Measurements from ENCODE around the gene ETNPPL. TPM values are rescaled to one million over a fixed set of nuclear protein-coding genes. Genes with fewer than 3 reads are reported as not detected.

ETNPPL gene
- total RNA-seq, 4 donors from 2014 or later = 2.2 TPM; not detected in 3

DNA sequence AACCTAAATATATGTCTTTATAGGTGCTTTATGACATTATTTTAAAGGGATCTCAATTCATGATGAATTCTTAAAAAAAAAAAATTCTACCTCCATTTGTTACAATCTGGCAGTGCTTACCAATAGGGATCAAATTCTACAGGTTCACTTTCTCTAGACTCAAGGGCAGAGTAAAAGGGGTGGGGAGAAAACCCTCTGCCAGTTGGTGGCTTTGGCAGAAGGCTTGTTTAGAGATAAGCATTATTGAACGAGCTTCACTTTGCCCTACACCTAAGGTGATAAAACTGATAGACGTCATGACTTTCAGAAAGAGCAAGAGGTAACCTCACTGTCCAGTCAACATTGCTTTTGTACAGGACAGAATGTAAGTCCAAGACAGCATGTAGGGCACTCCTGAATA, 58.9 kb downstream of the ETNPPL start:
- Histone ChIP-seq H3K36me3 (no peaks in the 10 kb centered on the region), H3K27me3 (no peaks in the 10 kb centered on the region), H3K27ac (no peak overlapping the region), H3K4me3 (no peak overlapping the region), H3K9me3 (no peaks in the 10 kb centered on the region), H3K4me1 (no peaks in the 10 kb centered on the region)
- intact Hi-C loops (cut with DNase I; ENCODE audit: low total_unique reads) = no loop called here
- TF ChIP-seq, protein P1, sequence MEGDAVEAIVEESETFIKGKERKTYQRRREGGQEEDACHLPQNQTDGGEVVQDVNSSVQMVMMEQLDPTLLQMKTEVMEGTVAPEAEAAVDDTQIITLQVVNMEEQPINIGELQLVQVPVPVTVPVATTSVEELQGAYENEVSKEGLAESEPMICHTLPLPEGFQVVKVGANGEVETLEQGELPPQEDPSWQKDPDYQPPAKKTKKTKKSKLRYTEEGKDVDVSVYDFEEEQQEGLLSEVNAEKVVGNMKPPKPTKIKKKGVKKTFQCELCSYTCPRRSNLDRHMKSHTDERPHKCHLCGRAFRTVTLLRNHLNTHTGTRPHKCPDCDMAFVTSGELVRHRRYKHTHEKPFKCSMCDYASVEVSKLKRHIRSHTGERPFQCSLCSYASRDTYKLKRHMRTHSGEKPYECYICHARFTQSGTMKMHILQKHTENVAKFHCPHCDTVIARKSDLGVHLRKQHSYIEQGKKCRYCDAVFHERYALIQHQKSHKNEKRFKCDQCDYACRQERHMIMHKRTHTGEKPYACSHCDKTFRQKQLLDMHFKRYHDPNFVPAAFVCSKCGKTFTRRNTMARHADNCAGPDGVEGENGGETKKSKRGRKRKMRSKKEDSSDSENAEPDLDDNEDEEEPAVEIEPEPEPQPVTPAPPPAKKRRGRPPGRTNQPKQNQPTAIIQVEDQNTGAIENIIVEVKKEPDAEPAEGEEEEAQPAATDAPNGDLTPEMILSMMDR (IDR thresholded peaks at IDR 0.05 in 4 of 5, conservative IDR thresholded peaks at IDR 0.05 in 1 of 5) = no peak
- TF ChIP-seq POLR2A (IDR thresholded peaks at IDR 0.05) = no peak
- DNase-seq = no peak
- in situ Hi-C loops (cut with MboI; ENCODE audit: low sequenced_read_pairs in 4 of 4) = no loop called here
- no peak for ATAC-seq

DNA sequence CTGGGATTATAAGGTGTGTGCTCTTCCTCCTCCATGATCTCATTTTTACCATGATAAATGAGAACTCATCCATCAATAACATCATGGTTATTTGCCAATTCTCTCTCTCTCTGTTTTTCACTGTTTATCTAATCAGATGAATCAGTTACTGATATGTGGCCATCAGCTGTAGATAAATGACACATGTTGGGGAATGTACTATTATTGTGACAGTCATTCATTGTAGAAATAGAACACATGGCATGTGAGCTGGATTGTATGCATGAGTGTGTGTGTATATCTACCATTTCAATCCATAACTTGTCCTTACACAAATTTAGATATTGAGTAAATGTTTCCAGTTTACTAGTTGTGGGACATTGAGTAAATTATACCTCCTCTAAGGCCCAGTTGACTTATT, 59.5 kb downstream of the ETNPPL start:
- Histone ChIP-seq H3K36me3 (no peaks in the 10 kb centered on the region), H3K27ac (no peak overlapping the region), H3K9me3 (no peaks in the 10 kb centered on the region), H3K4me1 (no peaks in the 10 kb centered on the region), H3K27me3 (no peaks in the 10 kb centered on the region), H3K4me3 (no peak overlapping the region)
- no peak for DNase-seq
- no peak for ATAC-seq
- in situ Hi-C loops (cut with MboI; ENCODE audit: low sequenced_read_pairs in 4 of 4) (no loop called here), intact Hi-C loops (cut with DNase I; ENCODE audit: low total_unique reads) (no loop called here)
- TF ChIP-seq, protein P1 (IDR thresholded peaks at IDR 0.05 in 4 of 5, conservative IDR thresholded peaks at IDR 0.05 in 1 of 5) = no peak
- no peak for TF ChIP-seq POLR2A (IDR thresholded peaks at IDR 0.05)

DNA sequence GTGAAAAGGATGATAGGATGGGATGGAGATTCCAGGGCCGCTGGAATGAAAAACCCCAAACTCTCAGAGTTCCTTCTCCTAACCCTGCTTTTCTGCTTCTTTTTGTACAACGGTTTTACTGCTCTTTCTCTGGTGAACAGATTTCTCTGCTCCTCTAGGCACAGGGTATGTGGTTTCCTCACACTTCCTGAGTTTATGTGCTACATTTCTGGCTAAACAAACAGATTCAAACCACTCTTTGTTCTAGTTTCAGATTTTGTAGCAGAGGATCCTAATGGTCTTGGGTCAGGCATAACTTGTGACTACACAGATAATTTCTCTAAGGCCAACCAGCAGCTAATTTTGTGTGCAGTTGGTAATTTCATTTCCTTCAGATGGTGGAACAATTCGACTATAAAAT, 59.9 kb downstream of the ETNPPL start:
- ATAC-seq = no peak
- TF ChIP-seq, protein P1 (IDR thresholded peaks at IDR 0.05 in 4 of 5, conservative IDR thresholded peaks at IDR 0.05 in 1 of 5) = no peak
- no peak for TF ChIP-seq POLR2A (IDR thresholded peaks at IDR 0.05)
- no peaks in the 10 kb centered on the region for H3K4me1 ChIP-seq
- no peaks in the 10 kb centered on the region for H3K27me3 ChIP-seq
- in situ Hi-C loops (cut with MboI; ENCODE audit: low sequenced_read_pairs in 4 of 4) (no loop called here), intact Hi-C loops (cut with DNase I; ENCODE audit: low total_unique reads) (no loop called here)
- DNase-seq = no peak
- no peaks in the 10 kb centered on the region for H3K36me3 ChIP-seq
- no peak overlapping the region for H3K27ac ChIP-seq
- H3K9me3 ChIP-seq = no peaks in the 10 kb centered on the region
- H3K4me3 ChIP-seq = no peak overlapping the region

DNA sequence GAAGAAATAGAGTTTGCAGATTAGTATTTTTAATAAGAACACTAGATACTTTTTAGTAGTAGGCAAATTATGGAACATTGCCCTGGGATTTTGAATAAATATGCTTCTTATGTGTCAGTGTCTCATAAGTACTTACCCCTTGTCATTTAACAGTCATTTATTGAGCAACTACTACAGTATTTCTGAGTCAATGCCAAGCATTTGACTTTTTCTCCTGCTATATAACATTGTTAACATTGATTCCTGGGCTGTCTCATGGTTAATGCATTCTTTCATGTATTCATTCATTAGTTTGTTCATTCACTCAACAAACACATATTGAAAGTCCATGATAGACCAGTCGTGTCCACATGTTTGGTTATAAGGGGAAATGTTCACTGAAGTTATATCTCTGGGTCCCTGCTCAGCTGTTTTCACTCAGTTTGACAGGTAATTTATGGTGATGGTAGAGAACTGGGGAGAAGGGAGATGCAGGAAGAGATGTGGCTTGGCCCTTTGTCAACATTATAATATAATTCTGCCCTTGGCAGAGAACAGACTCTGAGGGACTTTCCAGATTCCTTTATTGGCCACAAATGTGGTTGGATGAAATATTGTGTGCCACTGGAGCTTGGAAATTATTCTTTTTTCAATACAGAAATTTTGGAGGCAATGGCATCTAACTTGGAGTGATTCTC, 62.6 kb downstream of the ETNPPL start:
- in situ Hi-C loops (cut with MboI; ENCODE audit: low sequenced_read_pairs in 4 of 4) = no loop called here
- Histone ChIP-seq H3K27ac (no peak overlapping the region), H3K27me3 (no peaks in the 10 kb centered on the region), H3K4me1 (no peaks in the 10 kb centered on the region), H3K36me3 (no peaks in the 10 kb centered on the region), H3K9me3 (no peaks in the 10 kb centered on the region), H3K4me3 (no peak overlapping the region)
- TF ChIP-seq, protein P1 (IDR thresholded peaks at IDR 0.05 in 4 of 5, conservative IDR thresholded peaks at IDR 0.05 in 1 of 5) = no peak
- no peak for TF ChIP-seq POLR2A (IDR thresholded peaks at IDR 0.05)
- ATAC-seq = no peak
- no peak for DNase-seq
- intact Hi-C loops (cut with DNase I; ENCODE audit: low total_unique reads) = no loop called here

DNA sequence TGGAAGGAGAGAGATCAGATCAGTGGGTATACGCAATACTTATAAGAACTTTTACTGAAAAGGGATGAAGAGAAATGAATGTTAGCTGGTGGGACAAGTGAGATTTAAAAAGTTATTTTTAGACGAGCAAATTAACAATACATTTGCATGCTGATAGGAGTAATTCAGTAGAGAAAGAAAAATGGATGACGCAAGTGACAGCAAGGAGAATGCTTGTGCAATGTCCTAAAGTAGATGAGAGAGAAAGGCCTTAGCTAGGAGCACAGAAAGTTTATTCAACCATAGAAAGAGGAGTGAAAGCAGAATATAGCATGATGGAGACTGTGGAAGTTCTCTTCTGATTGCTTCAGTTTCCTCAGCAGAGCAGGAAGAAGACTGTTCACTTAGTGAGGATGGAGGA, 66.7 kb downstream of the ETNPPL start:
- TF ChIP-seq POLR2A (IDR thresholded peaks at IDR 0.05) = no peak
- TF ChIP-seq, protein P1 (IDR thresholded peaks at IDR 0.05 in 4 of 5, conservative IDR thresholded peaks at IDR 0.05 in 1 of 5) = no peak
- intact Hi-C loops (cut with DNase I; ENCODE audit: low total_unique reads) = no loop called here

More for the DNA sequence above, 66.7 kb downstream of the ETNPPL start:
- Histone ChIP-seq H3K9me3 (no peaks in the 10 kb centered on the region), H3K36me3 (no peaks in the 10 kb centered on the region), H3K27ac (no peak overlapping the region), H3K4me1 (no peaks in the 10 kb centered on the region), H3K27me3 (no peaks in the 10 kb centered on the region), H3K4me3 (no peak overlapping the region)
- ATAC-seq (no peak), DNase-seq (no peak)
- in situ Hi-C loops (cut with MboI; ENCODE audit: low sequenced_read_pairs in 4 of 4) = loop anchor here in 1 of 4 donors (25.0 kb wide), 1 partner anchor 716 kb away; no protein-coding TSS in a partner anchor
